HG03432 (cell line): ENCODE measurements around the gene SCN1B.

Source experiments
- ATAC-seq: cut with Tn5 transposase; IDR thresholded peaks from one replicate; pipeline ENCODE4 v1.9.1; 2021; ENCODE audit warnings: mild to moderate bottlenecking, moderate library complexity; ENCODE audit not compliant: unreplicated experiment

SCN1B gene

DNA sequence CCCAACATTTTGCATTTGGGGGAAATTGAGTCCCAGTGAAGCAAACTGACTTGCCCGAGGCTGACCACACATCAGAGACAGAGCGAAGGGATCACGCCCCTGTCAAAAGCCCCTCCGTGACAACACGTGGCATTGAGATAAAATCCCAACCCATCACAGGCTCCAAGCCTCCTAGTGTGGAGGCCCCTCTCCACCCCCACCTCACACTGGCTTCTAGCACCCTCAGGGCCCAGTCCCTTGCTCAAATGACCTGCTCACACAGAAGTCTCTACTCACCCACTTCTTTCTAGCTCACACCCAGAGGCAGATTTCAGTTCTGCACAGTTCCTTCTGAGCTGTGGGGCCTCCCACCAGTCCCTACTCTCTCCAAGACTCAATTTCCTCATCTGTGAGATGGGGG lies 21.5 kb downstream of the SCN1B start:
- no peak for ATAC-seq

DNA sequence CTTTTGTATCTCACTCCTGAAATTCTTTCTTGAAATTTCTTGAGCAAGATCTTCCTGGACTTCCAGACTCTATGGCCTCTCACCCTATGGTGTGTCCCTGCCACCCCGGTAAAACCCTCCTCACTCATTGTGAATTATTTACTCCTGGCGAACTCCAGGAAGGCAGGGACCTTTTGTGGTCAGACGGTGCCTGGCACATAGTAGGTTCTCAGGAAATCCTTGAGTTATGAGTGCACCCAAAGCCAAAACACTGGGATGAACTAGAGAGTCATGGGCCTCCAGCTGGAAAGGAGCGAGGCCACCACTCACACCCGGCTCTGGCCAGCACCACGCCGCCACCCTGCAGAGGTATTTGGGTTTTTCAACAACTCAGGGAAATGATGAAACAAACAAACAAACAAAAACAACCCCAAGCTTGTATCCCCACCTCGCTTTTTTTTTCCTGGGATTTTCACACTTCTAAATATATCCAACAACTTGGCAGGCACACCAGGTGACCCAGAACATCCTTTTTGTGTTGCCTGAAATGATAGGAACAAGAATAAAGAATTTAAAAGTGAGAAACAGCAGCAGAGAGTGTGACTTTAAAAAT lies 22.4 kb downstream of the SCN1B start:
- no peak for ATAC-seq

DNA sequence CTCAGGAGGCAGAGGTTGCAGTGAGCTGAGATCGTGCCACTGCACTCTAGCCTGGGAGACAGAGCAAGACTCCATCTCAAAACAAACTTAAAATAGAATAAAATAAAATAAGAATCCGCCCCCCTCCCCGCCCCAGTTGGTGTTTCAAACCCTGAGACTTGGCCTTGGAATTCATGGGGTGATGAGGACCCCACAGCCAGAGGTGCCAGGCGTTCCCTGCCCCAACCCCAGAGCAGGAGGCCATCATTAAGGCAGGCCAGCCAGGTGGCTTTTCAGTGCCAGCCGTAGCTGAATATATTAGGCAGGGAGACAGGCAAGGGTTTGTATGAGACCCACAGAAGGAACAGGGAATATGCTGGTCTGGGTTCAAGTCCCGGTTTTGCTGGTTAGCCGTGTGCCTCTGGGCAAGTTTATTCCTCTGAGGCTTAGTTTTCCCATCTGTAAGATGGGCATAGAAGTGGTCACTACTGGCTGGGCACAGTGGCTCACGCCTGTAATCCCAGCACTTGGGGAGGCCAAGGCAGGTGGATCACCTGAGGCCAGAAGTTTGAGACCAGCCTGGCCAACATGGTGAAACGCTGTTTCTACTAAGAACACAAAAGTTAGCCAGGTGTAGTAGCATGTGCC lies 23.5 kb downstream of the SCN1B start:
- ATAC-seq = no peak

DNA sequence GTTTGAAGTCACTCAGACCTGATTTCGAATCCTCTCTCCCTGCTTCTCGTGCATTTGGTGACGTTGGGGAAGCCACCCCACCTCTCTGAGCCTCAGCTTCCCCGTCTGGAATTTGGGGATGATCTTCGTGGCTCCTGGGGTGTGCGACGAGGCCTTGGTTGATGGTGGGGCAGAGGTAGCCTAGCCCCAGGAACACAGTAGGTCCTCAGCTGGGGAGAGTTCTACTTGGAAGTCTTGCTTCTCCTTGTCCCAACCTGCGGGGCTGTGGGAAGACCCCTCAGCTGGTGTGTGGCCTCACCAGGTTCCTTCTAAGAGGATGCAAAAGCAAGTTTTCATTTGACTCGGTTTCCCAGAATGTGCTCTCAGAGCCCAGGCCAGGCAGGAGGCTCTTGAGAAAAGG lies 24.4 kb downstream of the SCN1B start:
- ATAC-seq = no peak

DNA sequence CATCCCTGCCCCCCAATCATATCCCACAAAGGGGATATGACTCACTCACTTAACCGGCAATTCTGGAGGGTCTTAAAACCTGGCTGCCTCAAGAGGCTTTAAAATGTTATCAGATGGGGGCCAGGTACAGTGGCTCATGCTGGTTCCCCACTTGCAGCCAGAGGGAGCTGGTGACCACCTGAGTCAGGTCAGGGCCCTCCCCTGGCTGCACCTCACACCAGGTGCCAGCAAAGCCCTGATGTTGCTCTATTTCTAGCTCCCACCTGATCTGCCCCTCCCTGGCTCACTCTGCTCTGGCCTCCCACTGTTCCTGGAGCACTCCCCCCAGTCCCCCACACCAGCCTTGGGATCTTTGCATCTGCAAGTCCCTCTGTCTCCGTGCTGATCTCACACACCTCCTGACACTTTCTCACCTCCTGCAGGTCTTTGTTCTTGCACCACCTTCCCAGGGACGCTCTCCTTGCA lies 25.5 kb downstream of the SCN1B start:
- no peak for ATAC-seq

DNA sequence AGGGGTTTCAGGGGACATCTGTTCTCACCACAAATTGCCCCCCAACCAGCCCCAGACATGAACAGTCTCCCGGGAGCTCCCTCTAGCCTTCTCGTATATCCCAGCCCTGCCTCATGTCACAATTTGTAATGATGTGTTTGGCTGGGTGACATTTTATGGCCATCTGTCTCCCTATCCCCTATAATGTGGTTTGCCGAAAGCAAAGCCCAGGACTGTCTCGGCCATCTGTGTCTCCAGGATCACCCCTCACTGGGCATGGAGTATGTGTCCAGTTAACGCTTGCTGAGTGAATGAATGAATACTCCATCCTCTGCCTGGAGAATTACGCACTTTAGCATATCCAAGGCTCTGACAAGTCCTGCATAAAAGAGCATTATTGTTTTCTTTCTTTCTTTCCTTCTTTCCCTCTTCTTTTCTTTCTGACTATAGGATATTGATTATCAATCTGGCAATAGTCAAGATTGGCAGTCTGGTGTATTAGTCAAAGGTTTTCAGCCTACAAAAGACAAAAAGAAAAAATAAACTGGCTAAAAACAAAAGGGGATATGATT lies 26.3 kb downstream of the SCN1B start:
- no peak for ATAC-seq

DNA sequence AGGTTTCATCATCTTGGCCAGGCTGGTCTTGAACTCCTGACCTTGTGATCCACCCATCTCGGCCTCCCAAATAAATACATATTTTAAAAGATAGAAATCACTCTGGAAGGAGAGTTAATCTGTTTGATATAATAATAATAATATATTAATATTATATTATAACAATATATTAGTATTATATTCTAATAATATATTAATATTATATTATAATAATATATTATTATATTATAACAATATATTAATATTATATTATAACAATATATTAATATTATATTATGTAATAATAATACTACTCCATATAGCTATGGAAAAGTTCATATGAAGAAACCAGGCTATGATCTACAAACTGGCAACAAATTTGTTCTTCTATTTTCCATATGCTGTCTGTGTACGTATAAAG lies 28.1 kb downstream of the SCN1B start:
- ATAC-seq = no peak

DNA sequence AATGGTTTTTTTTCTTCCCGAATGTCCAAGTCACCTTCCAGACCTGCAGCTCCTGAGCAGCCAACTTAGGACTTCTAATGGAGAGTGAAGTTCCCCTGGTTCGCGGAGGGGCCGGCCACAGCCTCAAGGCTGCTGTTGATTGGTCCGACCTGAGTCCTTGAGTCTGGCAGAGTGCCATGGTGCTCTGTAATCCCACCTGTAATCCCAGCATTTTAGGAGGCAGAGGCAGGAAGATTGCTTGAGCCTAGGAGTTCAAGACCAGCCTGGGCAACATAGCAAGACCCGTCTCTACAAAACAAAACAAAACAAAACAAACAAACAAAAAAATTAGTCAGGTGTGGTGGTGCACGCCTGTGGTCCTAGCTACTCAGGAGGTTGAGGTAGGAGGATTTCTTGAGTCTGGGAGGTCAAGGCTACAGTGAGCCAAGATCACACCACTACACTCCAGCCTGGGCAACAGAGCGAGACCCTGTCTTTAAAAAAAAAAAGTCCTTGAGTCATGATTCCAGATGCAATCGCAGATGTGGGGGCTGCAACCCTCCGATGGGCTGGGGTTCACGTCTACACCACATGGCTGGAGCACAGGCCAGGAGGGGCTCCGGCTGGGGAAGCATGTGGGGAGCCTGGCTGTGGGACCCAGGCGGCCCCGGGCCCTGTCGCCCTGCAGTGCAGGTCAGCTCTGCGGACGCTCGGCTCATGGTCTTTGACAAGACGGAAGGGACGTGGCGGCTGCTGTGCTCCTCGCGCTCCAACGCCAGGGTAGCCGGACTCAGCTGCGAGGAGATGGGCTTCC lies 28.9 kb downstream of the SCN1B start:
- no peak for ATAC-seq

DNA sequence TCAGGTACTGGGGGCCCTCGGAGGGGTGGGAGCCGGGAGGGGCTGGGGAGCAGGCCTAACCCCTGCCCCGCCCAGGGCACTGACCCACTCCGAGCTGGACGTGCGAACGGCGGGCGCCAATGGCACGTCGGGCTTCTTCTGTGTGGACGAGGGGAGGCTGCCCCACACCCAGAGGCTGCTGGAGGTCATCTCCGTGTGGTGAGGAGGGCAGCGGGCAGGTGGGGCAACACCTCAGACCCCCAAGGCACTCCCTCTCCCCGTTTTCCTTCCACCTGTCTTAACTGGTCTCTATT lies 29.5 kb downstream of the SCN1B start:
- no peak for ATAC-seq

DNA sequence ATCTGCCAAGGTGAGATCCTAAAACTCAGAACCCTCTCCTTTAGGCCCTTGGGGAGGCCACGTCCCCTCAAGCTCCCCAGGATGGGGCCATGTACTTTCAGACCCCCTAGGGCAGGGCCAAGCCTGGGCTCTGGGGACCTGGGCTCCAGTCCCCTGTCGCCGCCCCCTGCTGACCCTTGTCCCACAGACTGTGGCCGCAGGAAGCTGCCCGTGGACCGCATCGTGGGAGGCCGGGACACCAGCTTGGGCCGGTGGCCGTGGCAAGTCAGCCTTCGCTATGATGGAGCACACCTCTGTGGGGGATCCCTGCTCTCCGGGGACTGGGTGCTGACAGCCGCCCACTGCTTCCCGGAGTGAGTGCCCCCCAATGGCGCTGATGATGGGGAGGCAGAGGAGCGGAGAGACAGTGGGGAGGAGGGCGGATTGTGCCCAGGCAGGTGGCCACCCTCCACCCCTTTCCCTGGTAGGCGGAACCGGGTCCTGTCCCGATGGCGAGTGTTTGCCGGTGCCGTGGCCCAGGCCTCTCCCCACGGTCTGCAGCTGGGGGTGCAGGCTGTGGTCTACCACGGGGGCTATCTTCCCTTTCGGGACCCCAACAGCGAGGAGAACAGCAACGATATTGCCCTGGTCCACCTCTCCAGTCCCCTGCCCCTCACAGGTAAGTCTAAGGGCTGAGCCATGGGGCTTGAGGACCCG lies 30.0 kb downstream of the SCN1B start:
- no peak for ATAC-seq

DNA sequence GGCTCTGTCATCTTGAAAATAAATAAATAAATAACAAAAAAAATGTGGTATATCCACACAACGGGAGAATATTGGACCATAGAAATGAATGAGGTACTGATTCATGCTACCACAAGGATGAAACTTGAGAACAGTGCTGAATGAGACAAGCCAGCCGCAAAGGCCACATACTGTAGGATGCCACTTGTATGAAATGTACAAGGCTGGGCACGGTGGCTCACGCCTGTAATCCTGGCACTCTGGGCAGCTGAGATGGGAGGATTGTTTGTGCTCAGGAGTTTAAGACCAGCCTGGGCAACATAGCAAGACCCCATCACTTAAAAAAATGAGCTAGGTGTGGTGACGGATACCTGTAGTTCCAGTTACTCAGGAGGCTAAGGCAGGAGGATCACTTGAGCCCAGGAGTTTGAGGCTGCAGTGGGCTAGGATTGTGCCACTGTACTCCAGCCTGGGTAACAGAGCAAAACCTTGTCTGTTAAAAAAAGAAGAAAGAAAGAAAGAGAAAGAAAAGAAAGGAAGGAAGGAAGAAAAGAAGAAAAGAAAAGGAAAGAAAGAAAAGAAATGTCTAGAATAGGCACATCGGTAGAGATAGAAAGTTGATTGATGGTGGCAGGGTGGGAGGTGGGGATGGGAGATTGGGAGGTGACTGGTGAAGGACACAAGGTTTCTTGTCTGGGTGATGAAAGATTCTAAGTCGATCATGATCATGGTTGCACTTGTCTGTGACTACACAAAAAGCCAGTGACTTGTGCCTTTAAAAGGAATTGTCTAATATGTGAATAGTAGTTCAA lies 31.5 kb downstream of the SCN1B start:
- ATAC-seq = no peak

DNA sequence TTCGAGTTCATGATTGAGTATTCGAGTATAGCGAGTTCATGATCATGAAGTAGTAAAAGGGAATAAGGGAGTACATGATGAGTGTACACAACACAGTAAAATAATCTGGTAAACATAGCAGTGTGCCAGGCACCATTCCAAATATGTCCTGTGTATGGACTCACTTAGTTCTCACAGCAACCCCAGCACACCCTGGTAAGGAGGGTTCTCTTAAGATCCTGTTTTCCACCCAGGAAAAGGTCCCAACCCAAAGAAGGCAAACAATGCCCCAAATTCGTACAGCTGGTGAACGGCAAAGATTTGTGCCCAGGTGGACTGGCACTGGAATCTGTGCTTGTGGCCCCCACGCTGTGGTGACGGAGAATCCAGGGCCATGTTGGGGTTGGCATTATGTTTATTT lies 32.7 kb downstream of the SCN1B start:
- no peak for ATAC-seq

DNA sequence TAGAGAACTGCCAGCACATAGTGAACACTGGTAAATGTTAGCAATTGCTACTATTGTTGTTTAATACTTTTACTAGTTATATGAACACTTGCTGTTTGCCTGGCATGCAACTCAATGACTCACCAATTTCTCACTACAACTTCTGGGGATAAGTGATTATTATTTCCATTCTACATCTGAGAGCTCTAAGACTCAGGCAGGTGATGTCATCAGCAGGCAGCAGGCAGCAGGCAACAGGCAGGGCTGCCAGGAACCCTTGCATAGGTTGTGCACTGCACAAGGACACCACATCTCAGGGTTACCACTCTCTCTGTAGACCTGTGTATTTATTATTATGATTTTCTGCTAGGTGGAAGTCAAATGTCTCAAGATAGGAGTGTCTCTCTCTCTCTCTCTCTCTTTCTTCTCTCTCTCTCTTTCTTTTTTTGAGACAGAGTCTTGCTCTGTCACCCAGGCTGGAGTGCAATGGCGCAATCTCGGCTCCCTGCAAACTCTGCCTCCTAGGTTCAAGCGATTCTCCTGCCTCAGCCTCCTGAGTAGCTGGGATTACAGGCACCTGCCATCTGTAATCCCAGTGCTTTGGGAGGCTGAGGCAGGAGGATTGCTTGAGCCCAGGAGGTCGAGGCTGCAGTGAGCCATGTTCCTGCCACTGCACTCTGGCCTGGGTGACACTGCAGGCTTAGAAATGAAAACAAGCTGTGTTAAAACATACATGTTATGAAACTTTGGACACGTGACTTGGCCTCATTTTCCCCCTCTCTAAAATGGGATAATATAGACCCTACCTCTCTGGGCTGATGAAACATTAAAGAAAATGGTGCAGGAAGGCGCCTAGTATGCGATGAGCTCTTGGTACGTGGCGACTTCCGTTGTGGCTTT lies 33.9 kb downstream of the SCN1B start:
- no peak for ATAC-seq

DNA sequence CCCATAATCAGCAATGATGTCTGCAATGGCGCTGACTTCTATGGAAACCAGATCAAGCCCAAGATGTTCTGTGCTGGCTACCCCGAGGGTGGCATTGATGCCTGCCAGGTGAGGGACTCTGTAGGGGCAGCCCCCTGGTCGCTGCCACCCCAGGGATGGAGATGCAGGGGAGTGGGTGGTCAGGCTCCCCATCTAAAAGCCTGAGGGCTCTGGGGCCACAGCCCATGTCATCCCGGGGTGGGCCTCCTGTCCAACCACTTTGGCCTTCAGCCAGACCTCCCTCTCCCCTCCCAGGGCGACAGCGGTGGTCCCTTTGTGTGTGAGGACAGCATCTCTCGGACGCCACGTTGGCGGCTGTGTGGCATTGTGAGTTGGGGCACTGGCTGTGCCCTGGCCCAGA lies 35.3 kb downstream of the SCN1B start:
- no peak for ATAC-seq

DNA sequence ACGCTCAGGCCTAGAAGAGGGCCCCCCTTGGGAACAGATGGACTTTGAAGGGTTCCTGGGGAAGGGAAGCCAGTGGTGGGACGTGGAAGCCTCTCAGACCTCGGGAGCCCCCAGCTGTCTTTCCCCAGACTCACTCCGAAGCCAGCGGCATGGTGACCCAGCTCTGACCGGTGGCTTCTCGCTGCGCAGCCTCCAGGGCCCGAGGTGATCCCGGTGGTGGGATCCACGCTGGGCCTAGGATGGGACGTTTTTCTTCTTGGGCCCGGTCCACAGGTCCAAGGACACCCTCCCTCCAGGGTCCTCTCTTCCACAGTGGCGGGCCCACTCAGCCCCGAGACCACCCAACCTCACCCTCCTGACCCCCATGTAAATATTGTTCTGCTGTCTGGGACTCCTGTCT lies 35.9 kb downstream of the SCN1B start:
- ATAC-seq = no peak

DNA sequence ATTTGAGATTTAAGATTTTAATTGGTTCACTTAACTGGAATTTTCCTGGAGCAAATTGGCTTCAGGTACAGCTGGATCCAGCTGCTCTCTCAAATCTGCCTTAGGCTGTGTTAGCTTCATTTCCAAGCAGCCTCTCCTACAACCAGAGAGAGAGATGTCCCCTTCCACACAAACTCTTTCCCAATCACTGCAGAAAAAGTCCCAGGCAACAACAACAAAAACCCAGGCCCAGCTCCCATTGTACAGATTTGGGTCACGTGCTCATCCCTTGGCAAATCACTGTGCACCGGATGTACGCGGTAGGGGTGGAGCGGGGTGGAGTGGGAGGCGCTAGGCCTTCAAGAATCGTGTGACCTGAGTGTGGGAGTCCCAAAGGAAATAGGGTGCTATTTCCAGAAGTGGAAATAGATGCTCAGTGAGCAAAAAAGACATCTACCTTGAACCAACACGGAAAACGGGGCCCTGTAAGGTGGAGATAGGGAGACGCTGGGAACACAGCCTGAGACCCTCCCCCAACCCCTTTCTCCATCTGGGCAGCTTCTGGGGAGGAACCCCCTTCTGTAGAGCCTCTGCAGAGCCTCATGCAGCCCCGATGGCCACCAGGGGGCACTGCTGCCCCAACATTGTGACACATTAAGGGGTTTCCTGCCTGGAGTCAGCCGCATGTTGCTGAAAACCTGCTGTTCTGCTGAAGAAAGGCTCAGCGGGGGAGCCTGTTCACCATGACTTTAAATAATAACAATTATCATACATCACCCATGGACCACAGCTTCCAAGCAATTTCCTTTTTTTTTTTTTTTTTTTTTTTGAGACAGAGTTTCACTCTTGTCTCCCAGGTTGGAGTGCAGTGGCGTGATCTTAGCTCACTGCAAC lies 36.7 kb downstream of the SCN1B start:
- peak; percentile 67 for ATAC-seq

DNA sequence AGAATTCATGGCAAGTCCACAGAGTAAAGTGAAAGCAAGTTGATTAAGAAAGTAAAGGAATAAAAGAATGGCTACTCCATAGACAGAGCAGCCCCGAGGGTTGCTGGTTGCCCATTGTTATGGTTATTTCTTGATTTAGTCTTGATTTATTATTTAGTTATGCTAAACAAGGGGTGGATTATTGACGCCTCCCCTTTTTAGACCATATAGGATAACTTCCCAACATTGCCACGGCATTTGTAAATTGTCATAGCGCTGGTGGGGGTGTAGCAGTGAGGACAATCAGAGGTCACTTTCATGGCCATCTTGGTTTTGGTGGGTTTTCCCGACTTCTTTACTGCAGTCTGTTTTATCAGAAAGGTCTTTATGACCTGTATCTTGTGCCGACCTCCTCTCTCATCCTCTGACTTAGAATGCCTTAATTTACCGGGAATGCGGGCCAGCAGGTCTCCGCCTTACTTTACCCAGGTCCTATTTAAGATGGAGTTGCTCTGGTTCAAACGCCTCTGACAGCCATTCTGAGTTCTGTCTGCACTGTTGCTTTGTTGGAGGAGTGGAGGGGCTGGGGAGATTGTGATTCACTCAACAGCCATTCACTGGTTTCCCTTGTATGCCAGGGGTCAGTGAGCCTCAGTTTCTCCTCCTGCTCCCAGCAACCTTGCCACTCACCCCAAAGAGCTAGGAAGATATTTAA lies 38.8 kb downstream of the SCN1B start:
- no peak for ATAC-seq

DNA sequence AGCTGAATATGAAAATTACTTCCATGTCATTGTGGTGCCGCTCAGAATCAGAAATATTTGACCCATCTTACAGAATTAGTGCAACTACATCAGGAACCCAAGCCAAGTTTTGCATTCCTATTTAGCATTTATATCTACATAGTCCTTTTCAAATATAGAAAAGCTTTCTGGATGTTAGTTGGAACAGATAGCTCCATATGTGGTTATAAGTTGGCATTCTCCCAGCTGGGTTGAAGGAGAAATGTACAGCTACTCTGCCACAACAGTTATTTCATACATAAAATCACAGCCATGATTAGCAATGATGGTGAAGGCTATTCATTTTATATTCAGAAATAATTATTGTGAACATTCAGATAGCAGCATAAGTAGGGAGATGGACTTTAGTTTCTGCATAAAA lies 39.4 kb downstream of the SCN1B start:
- ATAC-seq = no peak
